B cell (primary cell): ENCODE results near the gene GYPC. TPM values are rescaled to one million over a fixed set of nuclear protein-coding genes. Genes with fewer than 3 reads are reported as not detected.
A peak's percentile ranks its signal among the peaks of the same experiment; 100 is the strongest.

Source experiments
- ATAC-seq: fragments of 200-7000 bp; cut with Tn5 transposase; one replicate; pipeline ENCODE4 v1.10.0; 2021; ENCODE audit warnings: low read depth, mild to moderate bottlenecking, moderate number of reproducible peaks, moderate library complexity
- CTCF ChIA-PET: fragments of 350-600 bp; sonication (Branson Sonifier 250); formaldehyde crosslinking; loops from one replicate; lab custom pipeline; 2021; ENCODE audit warnings: antibody characterized with exemption, inconsistent platforms; lab: Charles Lee
- POLR2A ChIA-PET: fragments of 350-600 bp; sonication (Branson Sonifier 250); formaldehyde crosslinking; loops from one replicate; lab custom pipeline; 2021; ENCODE audit warnings: antibody characterized with exemption; lab: Charles Lee
- DNase-seq: peaks from one replicate; pipeline ENCODE4 v3.0.0; 2013
- H2AFZ ChIP-seq: 2 replicates; pipeline ENCODE4 v1.6.1; 2012; ENCODE audit warnings: mild to moderate bottlenecking, low read depth, low read length; ENCODE audit not compliant: insufficient read depth, poor library complexity, severe bottlenecking
- H3K27ac ChIP-seq, 2 donors: 1 replicate in 1 of 2; 2 replicates in 1 of 2; pipeline ENCODE4 v1.5.1; 2012 to 2013; ENCODE audit warnings: low read length in 2 of 2, mild to moderate bottlenecking in 2 of 2, moderate library complexity in 1 of 2
- H3K27me3 ChIP-seq, 4 experiments: fragments of 200-600 bp in 1 of 4; sonication (generic) in 1 of 4; replicated peaks in 1 of 4; 1 replicate in 2 of 4; 2 replicates in 2 of 4; pipeline versions ENCODE4 v1.6.1 to v1.7.0; 2013 to 2016; ENCODE audit warnings: low read length in 3 of 4, mild to moderate bottlenecking in 2 of 4, mixed read lengths in 1 of 4, moderate library complexity in 1 of 4; ENCODE audit not compliant: insufficient read depth in 4 of 4, control insufficient read depth in 3 of 4; ENCODE audit errors: control extremely low read depth in 1 of 4
- H3K36me3 ChIP-seq, 2 experiments: replicated peaks in 1 of 2; 1 replicate in 1 of 2; 2 replicates in 1 of 2; pipeline versions ENCODE4 v1.6.1 to v1.7.1; 2013; ENCODE audit warnings: low read length in 1 of 2; ENCODE audit not compliant: insufficient read depth in 2 of 2, control insufficient read depth in 1 of 2; ENCODE audit errors: control extremely low read depth in 1 of 2, extremely low read depth in 1 of 2
- H3K4me1 ChIP-seq, 2 donors: fragments of 200-600 bp in 1 of 2; sonication (generic) in 1 of 2; 1 replicate in 1 of 2; 2 replicates in 1 of 2; pipeline versions ENCODE4 v1.5.1 to v1.6.1; 2013 to 2017; ENCODE audit warnings: low read length in 2 of 2; ENCODE audit not compliant: control insufficient read depth in 2 of 2, insufficient read depth in 2 of 2
- H3K4me2 ChIP-seq: replicated peaks from 2 replicates; pipeline ENCODE3; 2012; ENCODE audit warnings: mild to moderate bottlenecking, low read depth, low read length; ENCODE audit not compliant: poor library complexity, severe bottlenecking
- H3K4me3 ChIP-seq, 5 experiments: fragments of 200-600 bp in 1 of 5; sonication (generic) in 1 of 5; 1 replicate in 3 of 5; 2 replicates in 2 of 5; pipeline versions ENCODE4 v1.5.1 to v1.7.0; 2011 to 2016; ENCODE audit warnings: low read length in 4 of 5, mild to moderate bottlenecking in 4 of 5, low read depth in 2 of 5, control low read depth in 1 of 5, moderate library complexity in 1 of 5; ENCODE audit not compliant: insufficient read depth in 1 of 5; ENCODE audit errors: control extremely low read depth in 1 of 5, extremely low read depth in 1 of 5
- H3K79me2 ChIP-seq: fragments of 200-600 bp; sonication (generic); one replicate; pipeline ENCODE4 v1.6.0; 2016; ENCODE audit warnings: low read length; ENCODE audit not compliant: control insufficient read depth, insufficient read depth
- H3K9ac ChIP-seq: fragments of 200-600 bp; sonication (generic); 2 replicates; pipeline ENCODE4 v1.6.1; 2017; ENCODE audit warnings: mild to moderate bottlenecking, low read length, moderate library complexity
- H3K9me3 ChIP-seq, 3 donors: one replicate each; pipeline versions ENCODE4 v1.6.1 to v1.7.1; 2013; ENCODE audit warnings: low read length in 2 of 3; ENCODE audit not compliant: control insufficient read depth in 2 of 3, insufficient read depth in 1 of 3; ENCODE audit errors: control extremely low read depth in 1 of 3
- H4K20me1 ChIP-seq: 2 replicates; pipeline ENCODE4 v1.6.0; 2012; ENCODE audit warnings: mild to moderate bottlenecking, low read length; ENCODE audit not compliant: insufficient read depth, control insufficient read depth, poor library complexity, severe bottlenecking
- H3K27ac Mint-ChIP-seq: one replicate; pipeline ENCODE4 v1.8.0; 2021; ENCODE audit warnings: mixed read lengths
- H3K27me3 Mint-ChIP-seq: one replicate; pipeline ENCODE4 v1.8.0; 2021; ENCODE audit warnings: mixed read lengths
- H3K4me1 Mint-ChIP-seq: one replicate; pipeline ENCODE4 v1.8.0; 2021; ENCODE audit warnings: mixed read lengths
- H3K4me3 Mint-ChIP-seq: one replicate; pipeline ENCODE4 v1.8.0; 2021; ENCODE audit warnings: mixed read lengths
- H3K9me3 Mint-ChIP-seq: one replicate; pipeline ENCODE4 v1.8.0; 2022; ENCODE audit warnings: mixed read lengths; ENCODE audit not compliant: insufficient read depth
- EZH2 ChIP-seq: IDR thresholded peaks from 2 replicates; pipeline ENCODE4 v1.6.1; 2012; ENCODE audit warnings: borderline replicate concordance, low read depth, mild to moderate bottlenecking, moderate library complexity, low read length; ENCODE audit not compliant: insufficient read depth, poor library complexity, severe bottlenecking
- WGBS: methylation state at CpG from one replicate; pipeline ENCODE4 v1.1.5; 2013; ENCODE audit warnings: missing lambda C conversion rate; ENCODE audit not compliant: insufficient coverage; 5-methylcytosine and 5-hydroxymethylcytosine counted together
- intact Hi-C: fragments of 100-400 bp; cut with micrococcal nuclease; formaldehyde crosslinking; loops from one replicate; pipeline ENCODE4 v1.10.0; 2022
- polyA plus RNA-seq: library from polyadenylated mRNA; depleted of rRNA; stranded (reverse); fragments of >200 nt; gene quantifications from 2 replicates; pipeline ENCODE4 v1.2.3, GENCODE V29; 2012
- total RNA-seq, 2 donors: library from RNA; stranded (reverse); fragments of 120-200 nt in 1 of 2; gene quantifications; 1 replicate in 1 of 2; 2 replicates in 1 of 2; pipeline versions ENCODE4 v1.2.3 to v1.2.4, GENCODE V29; 2013 to 2022
- TF ChIP-seq, protein P1 (sequence below): fragments of 200-600 bp; IDR thresholded peaks from one replicate; pipeline ENCODE4 v1.8.0; 2022; ENCODE audit warnings: antibody characterized with exemption, mild to moderate bottlenecking

Gene GYPC
- total and polyA plus RNA-seq, 2 donors (not counting 1 experiment from before 2014, with no cell fraction given), result 48.8 to 111 TPM

- peaks cover 43% of the 10 kb centered on the region for H3K4me1 Mint-ChIP-seq
- 89% methylated on average over 5 of the region's 7 CpGs for WGBS
- Histone ChIP-seq H3K9me3 (peaks cover 0 to 5% (median 0%) of the 10 kb centered on the region in 3 donors), H3K9ac (no peak overlapping the region), H3K4me3 (no peak overlapping the region), H3K4me2 (peak overlapping the region; percentile 74), H3K79me2 (peaks cover 34% of the 10 kb centered on the region), H3K27me3 (no peaks in the 10 kb centered on the region), H4K20me1 (no peaks in the 10 kb centered on the region), H3K27ac (peak overlapping the region in 1 of 2 donors; percentile 81), H2AFZ (peak overlapping the region; percentile 76), H3K4me1 (peaks cover 36 to 40% of the 10 kb centered on the region in 2 donors), H3K36me3 (peaks cover 0 to 2% of the 10 kb centered on the region in 2 experiments)
- ChIA-PET CTCF (no interaction called here), POLR2A (interaction anchor here (0.6 kb wide), 1 partner anchor 94 kb away, joined by 3 read pairs; no protein-coding TSS in a partner anchor)
- H3K27me3 Mint-ChIP-seq, result no peaks in the 10 kb centered on the region
- peak overlapping the region; percentile 96 for H3K4me3 Mint-ChIP-seq
- no peak for DNase-seq
- TF ChIP-seq, protein P1, sequence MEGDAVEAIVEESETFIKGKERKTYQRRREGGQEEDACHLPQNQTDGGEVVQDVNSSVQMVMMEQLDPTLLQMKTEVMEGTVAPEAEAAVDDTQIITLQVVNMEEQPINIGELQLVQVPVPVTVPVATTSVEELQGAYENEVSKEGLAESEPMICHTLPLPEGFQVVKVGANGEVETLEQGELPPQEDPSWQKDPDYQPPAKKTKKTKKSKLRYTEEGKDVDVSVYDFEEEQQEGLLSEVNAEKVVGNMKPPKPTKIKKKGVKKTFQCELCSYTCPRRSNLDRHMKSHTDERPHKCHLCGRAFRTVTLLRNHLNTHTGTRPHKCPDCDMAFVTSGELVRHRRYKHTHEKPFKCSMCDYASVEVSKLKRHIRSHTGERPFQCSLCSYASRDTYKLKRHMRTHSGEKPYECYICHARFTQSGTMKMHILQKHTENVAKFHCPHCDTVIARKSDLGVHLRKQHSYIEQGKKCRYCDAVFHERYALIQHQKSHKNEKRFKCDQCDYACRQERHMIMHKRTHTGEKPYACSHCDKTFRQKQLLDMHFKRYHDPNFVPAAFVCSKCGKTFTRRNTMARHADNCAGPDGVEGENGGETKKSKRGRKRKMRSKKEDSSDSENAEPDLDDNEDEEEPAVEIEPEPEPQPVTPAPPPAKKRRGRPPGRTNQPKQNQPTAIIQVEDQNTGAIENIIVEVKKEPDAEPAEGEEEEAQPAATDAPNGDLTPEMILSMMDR, result no peak
- no peak for TF ChIP-seq EZH2
- intact Hi-C loops, result loop anchor here (10.0 kb wide), 1 partner anchor 120 kb away; no protein-coding TSS in a partner anchor
- H3K9me3 Mint-ChIP-seq, result peaks cover 5% of the 10 kb centered on the region
- H3K27ac Mint-ChIP-seq, result peak overlapping the region; percentile 96
- no peak for ATAC-seq
Measured at GRCh38 chr2:126655051-126655450, 907 bp upstream of the GYPC start.

- Histone ChIP-seq H2AFZ (peak overlapping the region; percentile 76), H4K20me1 (no peaks in the 10 kb centered on the region), H3K27ac (peak overlapping the region; percentile 80 to 81), H3K4me1 (peaks cover 36 to 44% of the 10 kb centered on the region in 2 donors), H3K4me3 (peak overlapping the region; percentile 65 to 88 (median 73)), H3K9ac (peak overlapping the region; percentile 71), H3K9me3 (no peaks in the 10 kb centered on the region), H3K4me2 (peak overlapping the region; percentile 74), H3K79me2 (peaks cover 50% of the 10 kb centered on the region), H3K36me3 (peaks cover 0 to 9% of the 10 kb centered on the region in 2 experiments), H3K27me3 (no peaks in the 10 kb centered on the region)
- CTCF ChIA-PET, result interaction anchor here (0.5 to 1.7 kb wide), 2 partner anchors 128 to 1153 kb away, joined by 3 to 6 read pairs; no protein-coding TSS in a partner anchor
- no peaks in the 10 kb centered on the region for H3K9me3 Mint-ChIP-seq
- DNase-seq (peak; percentile 60), ATAC-seq (peak; percentile 26)
- TF ChIP-seq EZH2, result no peak
- TF ChIP-seq, protein P1, result no peak
- no peaks in the 10 kb centered on the region for H3K27me3 Mint-ChIP-seq
- POLR2A ChIA-PET, result interaction anchor here (1.7 kb wide), 1 partner anchor 11 kb away, joined by 4 read pairs; no protein-coding TSS in a partner anchor
- H3K4me1 Mint-ChIP-seq, result peaks cover 51% of the 10 kb centered on the region
- WGBS, result under 1% methylated on average over 34 of the region's 38 CpGs
- H3K27ac Mint-ChIP-seq, result peak overlapping the region; percentile 94
- intact Hi-C loops, result loop anchor here (1.0 to 10.0 kb wide), 2 partner anchors 12 to 118 kb away; no protein-coding TSS in a partner anchor
- peak overlapping the region; percentile 99 for H3K4me3 Mint-ChIP-seq
Measured at GRCh38 chr2:126656431-126657147, 631 bp downstream of the GYPC start.
